Measurements from ENCODE around the gene SPTBN4.
"Not testable (repeated sequence)": the region's sequence is repeated elsewhere in the genome, so short reads cannot be mapped to it uniquely, and the experiment has no call there.

Gene SPTBN4

GRCh38 chr19:40534148-40534547 lies 67.3 kb downstream of the SPTBN4 start:
- no peak for DNase-seq

- no peak for DNase-seq
Measured at GRCh38 chr19:40539070-40539469, 72.3 kb downstream of the SPTBN4 start.

DNA sequence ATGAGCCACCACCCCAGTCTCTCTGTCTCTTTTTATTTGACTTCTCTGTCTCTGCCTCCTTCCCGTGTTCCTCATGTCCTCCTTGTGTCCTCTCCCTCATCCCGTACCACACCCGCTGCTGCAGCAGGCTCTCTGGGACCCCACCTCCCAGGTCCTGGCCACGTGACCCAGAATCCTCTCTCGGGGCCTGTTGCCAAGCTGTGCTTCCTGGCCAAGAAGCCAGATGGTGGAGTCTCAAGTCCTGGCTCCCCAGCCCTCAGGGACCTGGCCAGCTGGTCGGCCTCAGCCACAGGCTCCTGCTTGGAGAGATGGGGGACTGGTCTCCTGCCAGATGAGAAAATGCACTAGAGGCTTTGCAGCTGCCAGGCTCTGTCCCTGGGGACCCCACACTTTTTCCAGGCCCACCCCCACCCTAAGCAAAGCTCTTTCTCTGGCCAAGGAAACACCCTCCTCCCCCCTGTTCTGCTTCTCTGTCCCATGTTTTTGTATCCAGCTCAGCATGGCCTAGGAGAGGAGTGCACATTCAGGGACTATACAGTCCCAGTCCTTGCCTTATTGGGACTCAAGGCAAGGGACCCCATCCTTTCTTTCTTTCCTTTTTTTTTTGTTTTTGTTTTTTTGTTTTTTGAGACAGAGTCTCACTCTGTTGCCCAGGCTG lies 75.5 kb downstream of the SPTBN4 start:
- DNase-seq = no peak

DNA sequence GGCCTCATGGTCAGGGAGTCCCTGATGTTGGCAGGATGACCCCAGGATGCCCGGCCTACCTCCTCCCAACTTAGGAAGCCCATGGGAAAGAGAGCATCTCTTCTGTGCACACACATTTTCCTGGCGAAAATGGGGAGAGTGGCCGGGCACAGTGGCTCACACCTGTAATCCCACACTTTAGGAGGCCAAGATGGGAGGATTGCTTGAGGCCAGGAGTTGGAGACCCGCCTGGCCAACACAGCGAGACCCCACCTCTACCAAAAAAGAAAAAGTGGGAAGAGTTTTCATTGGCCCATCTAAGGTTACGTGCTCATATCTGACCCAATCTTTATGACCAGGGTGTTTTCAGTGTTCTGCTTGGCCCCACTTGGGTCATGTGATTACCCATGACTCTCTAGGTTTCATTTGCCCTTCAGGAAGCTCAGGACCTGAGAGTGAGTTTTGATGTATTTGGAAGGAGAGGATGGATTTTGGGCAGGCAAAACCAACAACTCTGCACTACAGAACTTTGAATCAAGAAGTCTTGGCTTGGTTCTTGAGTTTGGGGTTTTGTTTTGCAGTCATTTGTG lies 76.3 kb downstream of the SPTBN4 start:
- DNase-seq = no peak

DNA sequence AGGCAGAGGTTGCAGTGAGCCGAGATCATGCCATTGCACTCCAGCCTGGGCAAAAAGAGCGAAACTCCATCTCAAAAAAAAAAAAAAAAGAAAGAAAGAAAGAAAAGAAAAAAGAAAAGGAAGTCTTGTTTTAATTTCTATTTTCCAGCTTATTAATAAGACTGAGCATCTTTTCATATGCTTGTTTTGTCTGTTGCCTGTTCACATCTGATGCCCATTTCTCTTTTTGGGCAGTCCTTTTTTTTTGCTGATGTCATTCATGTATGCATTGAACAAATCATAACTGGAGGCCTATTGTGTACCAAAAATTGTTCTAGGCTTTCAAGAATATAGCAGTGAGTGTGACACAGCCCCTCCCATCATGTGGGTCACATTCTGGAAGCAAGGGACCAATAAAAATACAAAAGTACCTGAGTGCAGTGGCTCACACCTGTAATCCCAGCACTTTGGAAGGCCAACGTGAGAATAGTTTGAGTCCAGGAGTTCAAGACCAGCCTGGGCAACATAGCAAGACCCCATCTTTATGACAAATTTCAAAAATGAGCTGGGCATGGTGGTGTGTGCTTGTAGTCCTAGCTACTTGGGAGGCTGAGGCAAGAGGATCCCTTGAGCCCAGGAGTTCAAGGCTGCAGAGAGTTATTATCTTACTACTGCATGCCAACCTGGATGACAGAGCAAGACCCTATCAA lies 79.5 kb downstream of the SPTBN4 start:
- not testable (repeated sequence) for DNase-seq

DNA sequence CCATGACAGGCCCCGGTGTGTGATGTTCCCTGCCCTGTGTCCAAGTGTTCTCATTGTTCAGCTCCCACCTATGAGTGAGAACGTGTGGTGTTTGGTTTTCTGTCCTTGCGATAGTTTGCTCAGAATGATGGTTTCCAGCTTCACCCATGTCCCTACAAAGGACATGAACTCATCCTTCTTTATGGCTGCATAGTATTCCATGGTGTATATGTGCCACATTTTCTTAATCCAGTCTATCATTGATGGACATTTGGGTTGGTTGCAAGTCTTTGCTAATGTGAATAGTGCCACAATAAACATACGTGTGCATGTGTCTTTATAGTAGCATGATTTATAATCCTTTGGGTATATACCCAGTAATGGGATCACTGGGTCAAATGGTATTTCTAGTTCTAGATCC lies 80.4 kb downstream of the SPTBN4 start:
- DNase-seq = not testable (repeated sequence)

DNA sequence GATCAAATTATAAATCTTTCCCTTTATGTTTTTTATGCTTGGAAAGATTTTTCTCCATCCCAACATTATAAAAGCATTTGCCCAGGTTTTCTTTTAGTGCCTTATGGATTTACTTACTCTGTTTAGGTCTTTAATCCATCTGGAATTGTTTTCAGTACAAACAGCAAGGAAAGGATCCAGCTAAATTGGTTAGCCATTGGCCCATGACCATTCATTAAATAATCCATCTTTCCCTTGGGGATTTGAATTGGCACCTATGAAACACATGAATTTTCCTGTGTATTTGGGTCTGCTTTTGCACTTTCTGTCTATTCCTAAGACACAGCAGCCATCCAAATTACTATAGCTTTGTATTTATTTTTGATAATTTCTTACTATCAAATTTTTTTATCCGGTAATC lies 81.0 kb downstream of the SPTBN4 start:
- DNase-seq = no peak

DNA sequence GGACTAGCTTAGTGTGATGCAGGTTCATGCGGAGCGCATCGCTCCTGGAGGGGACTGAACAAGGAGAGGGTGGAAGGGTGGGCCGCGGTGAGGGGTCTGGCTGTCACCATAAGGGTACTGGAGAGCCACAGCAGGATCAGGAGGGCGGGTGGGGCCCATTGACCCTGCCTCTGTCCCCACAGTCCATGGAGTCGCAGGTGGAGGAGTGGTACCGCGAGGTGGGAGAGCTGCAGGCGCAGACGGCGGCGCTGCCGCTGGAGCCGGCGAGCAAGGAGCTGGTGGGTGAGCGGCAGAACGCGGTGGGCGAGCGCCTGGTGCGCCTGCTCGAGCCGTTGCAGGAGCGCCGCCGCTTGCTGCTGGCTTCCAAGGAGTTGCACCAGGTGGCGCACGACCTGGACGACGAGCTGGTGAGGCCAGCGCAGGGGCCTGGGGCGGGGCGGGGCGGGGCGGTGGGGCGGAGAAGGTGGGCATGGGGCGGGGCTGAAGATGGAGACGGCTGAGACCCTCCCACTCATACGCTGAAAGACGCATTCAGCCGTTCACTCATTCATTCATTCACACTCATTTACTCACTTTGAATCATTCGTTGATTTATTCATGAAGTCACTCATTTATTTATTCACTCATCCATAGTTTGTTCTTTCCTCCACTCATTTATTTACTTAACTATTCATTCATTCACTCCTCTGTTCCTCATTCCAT lies 82.4 kb downstream of the SPTBN4 start:
- DNase-seq = peak; percentile 63 to 95

DNA sequence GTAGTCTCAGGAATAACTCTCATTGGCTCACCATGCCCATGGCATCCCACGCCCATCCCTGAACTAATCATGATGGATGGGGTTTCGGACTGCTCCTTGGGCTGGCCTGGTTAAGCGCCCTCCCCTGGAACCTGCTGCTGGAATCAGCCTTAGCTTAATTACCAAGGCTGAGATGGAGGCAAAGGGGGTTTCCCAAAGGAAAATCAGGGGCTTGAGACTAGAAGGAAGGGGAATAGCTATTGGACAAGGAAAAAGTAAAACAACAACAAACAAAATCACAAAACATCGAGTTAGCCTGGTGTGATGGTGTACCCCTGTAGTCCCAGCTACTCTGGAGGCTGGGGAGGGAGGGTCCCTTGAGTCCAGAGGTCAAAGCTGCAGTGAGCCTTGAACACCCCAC lies 84.2 kb downstream of the SPTBN4 start:
- DNase-seq = no peak

DNA sequence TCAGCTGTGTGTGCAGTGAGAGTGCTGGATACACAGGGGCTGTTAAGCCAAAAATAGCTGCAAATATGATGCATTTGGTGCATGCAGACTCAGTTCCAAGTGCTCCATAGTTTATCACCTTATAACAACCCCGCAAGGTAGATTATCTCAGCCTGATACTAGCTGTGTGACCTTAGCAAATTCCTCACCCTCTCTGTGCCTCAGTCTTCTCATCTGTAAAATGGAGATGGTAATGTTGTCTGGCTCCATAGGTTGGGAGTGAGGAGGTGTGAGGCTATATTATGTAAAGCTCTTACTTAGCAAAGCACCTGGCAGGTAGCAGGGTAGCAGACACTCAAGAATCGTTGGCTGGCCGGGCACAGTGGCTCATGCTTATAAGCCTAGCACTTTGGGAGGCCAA lies 86.0 kb downstream of the SPTBN4 start:
- DNase-seq = no peak

- DNase-seq = peak in 1 of 2 experiments; percentile 51
Measured at GRCh38 chr19:40553885-40554857, 87.4 kb downstream of the SPTBN4 start.

- no peak for DNase-seq
Measured at GRCh38 chr19:40555978-40556689, 89.3 kb downstream of the SPTBN4 start.

- DNase-seq = no peak
Measured at GRCh38 chr19:40556953-40557530, 90.2 kb downstream of the SPTBN4 start.

- no peak for DNase-seq
Measured at GRCh38 chr19:40559394-40559793, 92.6 kb downstream of the SPTBN4 start.

GRCh38 chr19:40560092-40560507 lies 93.3 kb downstream of the SPTBN4 start:
- no peak for DNase-seq

DNA sequence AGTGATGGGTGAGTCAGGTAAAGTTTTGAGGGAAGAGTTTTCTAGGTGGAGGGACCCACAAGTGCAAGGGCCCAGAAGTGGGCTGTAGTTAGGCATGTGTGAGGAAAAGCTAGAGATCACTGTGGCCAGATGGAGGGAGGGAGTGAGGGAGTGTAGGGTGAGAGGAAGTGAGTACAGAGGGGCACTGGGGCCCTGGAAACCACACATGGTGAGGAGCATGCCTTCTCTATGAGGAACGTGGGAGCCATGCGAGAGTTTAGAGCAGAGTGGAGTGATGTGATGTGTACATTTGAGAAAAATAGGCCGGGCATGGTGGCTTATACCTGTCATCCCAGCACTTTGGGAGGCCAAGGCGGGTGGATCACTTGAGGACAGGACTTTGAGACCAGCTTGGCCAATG lies 95.1 kb downstream of the SPTBN4 start:
- no peak for DNase-seq

DNA sequence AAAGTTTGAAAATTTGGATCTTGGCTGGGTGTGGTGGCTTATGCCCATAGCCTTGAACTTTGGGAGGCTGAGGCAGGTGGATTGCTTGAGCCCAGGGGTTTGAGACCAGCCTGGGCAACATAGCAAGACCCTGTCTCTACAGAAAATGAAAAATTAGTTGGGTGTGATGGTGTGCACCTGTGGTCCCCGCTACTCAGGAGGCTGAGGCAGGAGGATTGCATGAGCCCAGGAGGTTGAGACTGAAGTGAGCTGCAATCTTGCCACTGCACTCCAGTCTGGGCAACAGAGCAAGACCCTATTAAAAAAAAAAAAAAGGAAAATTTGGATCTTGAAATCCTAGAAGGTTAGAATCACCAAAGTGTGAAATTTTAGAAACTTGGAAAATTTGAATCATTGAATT lies 97.7 kb downstream of the SPTBN4 start:
- not testable (repeated sequence) for DNase-seq

- no peak for DNase-seq
Measured at GRCh38 chr19:40565355-40565754, 98.6 kb downstream of the SPTBN4 start.

GRCh38 chr19:40565910-40566495 lies 99.2 kb downstream of the SPTBN4 start:
- DNase-seq = no peak

DNA sequence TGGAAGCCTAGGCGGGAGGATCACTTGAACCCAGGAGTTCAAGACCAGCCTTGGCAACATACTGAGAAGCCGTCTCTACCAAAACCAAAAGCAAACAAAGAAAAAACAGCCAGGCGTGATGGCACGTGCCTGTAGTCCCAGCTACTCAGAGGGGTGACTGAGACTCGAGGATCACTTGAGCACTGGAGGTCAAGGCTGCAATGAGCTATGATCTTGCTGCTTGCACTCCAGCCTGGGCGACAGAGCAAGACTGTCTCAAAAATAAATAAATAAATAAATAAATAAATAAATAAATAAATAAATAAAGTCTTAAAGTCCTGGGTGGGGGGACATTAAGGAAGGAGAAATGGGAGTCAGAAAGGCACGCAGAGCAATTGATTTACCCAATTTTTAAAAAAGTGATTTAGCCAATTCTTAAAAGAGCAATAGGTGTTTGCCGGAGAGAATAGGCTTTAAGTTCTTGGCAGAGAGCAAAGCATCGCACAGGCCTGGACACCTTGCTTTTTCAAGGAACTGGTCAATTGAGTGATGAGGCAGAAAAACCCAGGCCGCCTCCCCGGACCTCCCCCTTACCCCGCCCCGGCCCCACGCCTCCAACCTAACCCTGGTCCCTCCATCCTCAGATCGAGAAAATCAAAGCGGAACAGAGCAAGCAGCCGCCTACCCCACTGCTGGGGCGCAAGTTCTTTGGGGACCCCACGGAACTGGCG lies 100.4 kb downstream of the SPTBN4 start:
- DNase-seq = no peak

Measured in NCI-H526 (cell line).